HEK293 (cell line): ENCODE data around the gene FA2H.

Source experiments
- CTCF ChIP-seq: fragments of 450-650 bp; formaldehyde crosslinking; IDR thresholded peaks from 2 replicates; pipeline ENCODE4 v1.5.1; 2016; ENCODE audit warnings: missing biosample characterization, missing genetic modification characterization
- GLI2 ChIP-seq: fragments of 450-650 bp; formaldehyde crosslinking; IDR thresholded peaks from 2 replicates; pipeline ENCODE4; 2017; ENCODE audit warnings: missing biosample characterization, missing genetic modification characterization, low read depth, borderline replicate concordance
- HOXC10 ChIP-seq: sonication (generic); formaldehyde crosslinking; IDR thresholded peaks from 2 replicates; pipeline ENCODE4 v1.8.1; 2023; ENCODE audit warnings: mild to moderate bottlenecking, missing genetic modification reagents
- KLF7 ChIP-seq: fragments of 450-650 bp; formaldehyde crosslinking; IDR thresholded peaks from 2 replicates; pipeline ENCODE4 v1.5.1; 2016; ENCODE audit warnings: missing biosample characterization, missing genetic modification characterization, borderline replicate concordance
- PRDM10 ChIP-seq: fragments of 450-650 bp; formaldehyde crosslinking; IDR thresholded peaks from 2 replicates; pipeline ENCODE4 v1.5.1; 2016; ENCODE audit warnings: missing biosample characterization, missing genetic modification characterization
- SP2 ChIP-seq: fragments of 450-650 bp; formaldehyde crosslinking; IDR thresholded peaks from 2 replicates; pipeline ENCODE4 v1.5.1; 2016; ENCODE audit warnings: missing biosample characterization, missing genetic modification characterization
- SP3 ChIP-seq: fragments of 450-650 bp; formaldehyde crosslinking; IDR thresholded peaks from 2 replicates; pipeline ENCODE4 v1.5.1; 2016; ENCODE audit warnings: missing biosample characterization, missing genetic modification characterization
- ZBTB26 ChIP-seq: fragments of 450-650 bp; formaldehyde crosslinking; optimal IDR thresholded peaks from 2 replicates; pipeline ENCODE3; 2016; ENCODE audit warnings: missing biosample characterization, mild to moderate bottlenecking, missing genetic modification characterization
- ZBTB8A ChIP-seq: fragments of 450-650 bp; formaldehyde crosslinking; IDR thresholded peaks from 2 replicates; pipeline ENCODE4 v1.5.1; 2016; ENCODE audit warnings: missing biosample characterization, missing genetic modification characterization
- ZFP69B ChIP-seq: fragments of 450-650 bp; formaldehyde crosslinking; IDR thresholded peaks from 2 replicates; pipeline ENCODE4 v1.5.1; 2016; ENCODE audit warnings: missing biosample characterization, missing genetic modification characterization
- ZNF140 ChIP-seq: fragments of 450-650 bp; formaldehyde crosslinking; IDR thresholded peaks from 2 replicates; pipeline ENCODE4 v1.5.1; 2016; ENCODE audit warnings: missing biosample characterization, missing genetic modification characterization
- ZNF518A ChIP-seq: fragments of 450-650 bp; formaldehyde crosslinking; conservative IDR thresholded peaks from 2 replicates; pipeline ENCODE4 v1.5.1; 2016; ENCODE audit warnings: low read depth, missing biosample characterization, missing genetic modification characterization
- ZNF585B ChIP-seq: fragments of 450-650 bp; formaldehyde crosslinking; IDR thresholded peaks from 2 replicates; pipeline ENCODE4 v1.5.1; 2016; ENCODE audit warnings: missing biosample characterization, missing genetic modification characterization
- ZNF610 ChIP-seq: fragments of 450-650 bp; formaldehyde crosslinking; IDR thresholded peaks from 2 replicates; pipeline ENCODE4 v1.5.1; 2016; ENCODE audit warnings: missing biosample characterization, missing genetic modification characterization, borderline replicate concordance
- ZNF658 ChIP-seq: fragments of 450-650 bp; formaldehyde crosslinking; IDR thresholded peaks from 2 replicates; pipeline ENCODE4; 2016; ENCODE audit warnings: missing biosample characterization, missing genetic modification characterization
- ZNF692 ChIP-seq: fragments of 450-650 bp; formaldehyde crosslinking; IDR thresholded peaks from 2 replicates; pipeline ENCODE4 v1.5.1; 2016; ENCODE audit warnings: missing biosample characterization, missing genetic modification characterization
- ZNF701 ChIP-seq: fragments of 450-650 bp; formaldehyde crosslinking; IDR thresholded peaks from 2 replicates; pipeline ENCODE4 v1.5.1; 2016; ENCODE audit warnings: missing biosample characterization, missing genetic modification characterization
- ZSCAN30 ChIP-seq: fragments of 450-650 bp; IDR thresholded peaks from 2 replicates; pipeline ENCODE4 v1.5.1; 2018; ENCODE audit warnings: missing biosample characterization, mild to moderate bottlenecking, missing genetic modification characterization, moderate library complexity
- ZXDB ChIP-seq: fragments of 450-650 bp; formaldehyde crosslinking; IDR thresholded peaks from 2 replicates; pipeline ENCODE4 v1.5.1; 2016; ENCODE audit warnings: missing biosample characterization, missing genetic modification characterization

The FA2H gene

GRCh38 chr16:74666425-74667254 lies 108.0 kb downstream of the FA2H start, which contains the start of gene RFWD3 (continued):
- TF ChIP-seq ZBTB26 (tag by site-specific recombination), result peak; percentile 50
- TF ChIP-seq ZNF658 (tag by site-specific recombination), result no peak
- no peak; the same call in 1 of the 2 replicates for TF ChIP-seq ZNF692
- TF ChIP-seq GLI2, result no peak
- peak; percentile 62 for TF ChIP-seq ZXDB
- TF ChIP-seq ZBTB8A (tag by site-specific recombination), result 0 out of 2 replicates have a peak, but pooled peaks have one; percentile 22
- TF ChIP-seq ZNF518A (tag by site-specific recombination), result peak; percentile 62
- 0 out of 2 replicates have a peak, but pooled peaks have one; percentile 55 for TF ChIP-seq ZNF610 (tag by site-specific recombination)
- TF ChIP-seq ZFP69B (tag by site-specific recombination), result no peak
- TF ChIP-seq PRDM10, result no peak
- TF ChIP-seq HOXC10 (CRISPR knock-in tag), result no peak
- no peak for TF ChIP-seq KLF7
- peak; percentile 98 for TF ChIP-seq SP2 (tag by site-specific recombination)
- TF ChIP-seq ZNF585B (tag by site-specific recombination), result no peak
- TF ChIP-seq ZNF140, result no peak
- peak; percentile 57; the same call in 1 of the 2 replicates for TF ChIP-seq ZSCAN30 (tag by site-specific recombination)
- TF ChIP-seq CTCF (tag by site-specific recombination), result peak; percentile 51
- TF ChIP-seq SP3 (tag by site-specific recombination), result peak; percentile 79
- TF ChIP-seq ZNF701 (tag by site-specific recombination), result no peak
